NCI-H82 treated with DMSO at 0.1 percent for 48 hours (cell line): Measurements from ENCODE around the gene ANXA1.
"Not testable (repeated sequence)": the region's sequence is repeated elsewhere in the genome, so short reads cannot be mapped to it uniquely, and the experiment has no call there.

Experiments used
- DNase-seq: peaks from one replicate; lab custom pipeline; 2025; ENCODE audit not compliant: unreplicated experiment; lab: John Stamatoyannopoulos, UW

ANXA1 gene

DNA sequence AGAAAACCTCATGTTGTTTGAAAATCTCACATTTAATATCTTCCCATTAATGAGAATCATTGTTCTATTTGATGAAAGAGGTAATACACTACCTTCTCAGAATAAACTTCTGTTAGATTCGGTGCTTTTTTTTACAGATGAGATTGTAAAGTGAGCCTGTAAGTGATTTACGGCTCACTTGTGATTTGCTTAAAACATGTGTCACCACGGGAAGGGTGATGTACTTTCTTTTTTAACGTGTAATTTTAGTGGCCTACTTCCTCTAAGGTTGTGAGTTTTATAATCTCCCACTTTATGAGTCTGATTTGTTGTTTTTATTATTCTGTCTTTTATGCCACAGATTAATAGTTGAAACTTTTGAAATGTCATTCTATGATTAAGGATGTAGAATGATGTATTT is 15.9 kb downstream of the ANXA1 start:
- no peak for DNase-seq

DNA sequence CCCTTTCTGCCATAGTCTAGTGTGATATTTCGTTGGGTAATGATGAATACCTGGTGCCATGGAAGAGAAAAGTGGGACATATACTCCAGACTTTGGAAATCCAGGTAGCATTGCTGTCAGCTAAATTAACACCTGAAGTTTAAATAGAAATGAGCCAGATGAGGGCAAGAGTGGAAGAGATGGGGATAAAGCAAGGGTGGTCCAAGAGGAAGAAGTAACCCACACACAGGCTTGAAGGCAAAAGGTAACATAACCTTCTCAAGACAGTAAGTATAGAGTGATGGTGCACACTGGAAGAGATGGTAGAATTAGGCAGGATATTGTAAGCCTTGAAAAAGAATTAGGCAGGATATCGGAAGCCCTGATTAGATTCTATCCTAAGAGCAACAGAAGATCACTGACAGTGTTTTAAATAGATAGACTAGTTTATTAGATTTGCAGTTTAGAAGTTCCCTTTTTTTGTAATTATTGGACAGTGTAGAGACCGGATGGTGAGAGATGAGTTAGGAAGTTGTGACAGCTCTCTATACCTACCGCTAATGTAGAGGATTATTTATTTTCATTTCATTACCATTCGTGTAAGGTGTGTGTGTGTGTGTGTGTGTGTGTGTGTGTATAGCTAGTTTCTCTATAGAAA is 16.8 kb downstream of the ANXA1 start:
- DNase-seq = no peak

DNA sequence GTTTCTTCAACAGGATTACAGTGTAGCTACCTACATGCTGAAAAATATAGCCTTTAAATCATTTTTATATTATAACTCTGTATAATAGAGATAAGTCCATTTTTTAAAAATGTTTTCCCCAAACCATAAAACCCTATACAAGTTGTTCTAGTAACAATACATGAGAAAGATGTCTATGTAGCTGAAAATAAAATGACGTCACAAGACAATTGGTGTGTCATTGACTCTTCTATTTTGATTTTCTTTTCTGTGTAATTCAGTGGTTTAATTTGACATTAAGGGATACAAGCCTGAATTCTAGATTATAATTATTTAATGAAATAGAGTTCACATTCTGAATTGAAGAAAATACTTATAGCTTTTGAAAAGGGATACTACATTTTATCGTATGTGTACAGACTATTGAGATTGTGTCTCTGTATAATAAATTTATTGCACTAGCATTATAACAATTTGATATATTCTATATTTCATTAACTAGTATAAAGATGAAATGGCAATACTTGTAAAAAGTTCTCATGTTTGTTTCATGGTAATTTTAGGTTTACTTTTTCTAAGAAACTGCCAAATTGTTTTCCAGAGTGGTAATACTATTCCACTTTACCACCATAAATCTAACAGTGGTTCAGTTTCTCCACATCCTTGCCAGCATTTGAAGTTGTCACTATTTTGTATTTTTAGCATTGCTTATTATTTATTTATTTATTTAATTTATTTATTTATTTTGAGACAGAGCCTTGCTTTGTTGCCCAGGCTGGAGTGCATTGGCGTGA is 18.7 kb downstream of the ANXA1 start:
- DNase-seq = no peak

DNA sequence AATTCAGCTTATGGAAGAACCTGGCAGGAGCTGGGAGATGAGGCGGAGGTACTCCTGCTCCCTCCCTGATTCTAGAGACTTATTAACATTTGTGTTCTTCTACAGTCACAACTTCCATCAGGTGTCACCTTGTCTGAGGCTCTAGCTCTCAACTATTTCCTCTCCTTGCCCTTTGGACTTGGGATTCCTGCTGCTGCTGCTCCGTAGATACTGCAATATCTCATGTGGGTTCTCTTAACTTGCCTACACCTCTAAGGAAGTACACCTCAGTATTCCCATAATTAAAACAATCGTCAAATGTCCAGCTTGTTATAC is 21.2 kb downstream of the ANXA1 start:
- no peak for DNase-seq

DNA sequence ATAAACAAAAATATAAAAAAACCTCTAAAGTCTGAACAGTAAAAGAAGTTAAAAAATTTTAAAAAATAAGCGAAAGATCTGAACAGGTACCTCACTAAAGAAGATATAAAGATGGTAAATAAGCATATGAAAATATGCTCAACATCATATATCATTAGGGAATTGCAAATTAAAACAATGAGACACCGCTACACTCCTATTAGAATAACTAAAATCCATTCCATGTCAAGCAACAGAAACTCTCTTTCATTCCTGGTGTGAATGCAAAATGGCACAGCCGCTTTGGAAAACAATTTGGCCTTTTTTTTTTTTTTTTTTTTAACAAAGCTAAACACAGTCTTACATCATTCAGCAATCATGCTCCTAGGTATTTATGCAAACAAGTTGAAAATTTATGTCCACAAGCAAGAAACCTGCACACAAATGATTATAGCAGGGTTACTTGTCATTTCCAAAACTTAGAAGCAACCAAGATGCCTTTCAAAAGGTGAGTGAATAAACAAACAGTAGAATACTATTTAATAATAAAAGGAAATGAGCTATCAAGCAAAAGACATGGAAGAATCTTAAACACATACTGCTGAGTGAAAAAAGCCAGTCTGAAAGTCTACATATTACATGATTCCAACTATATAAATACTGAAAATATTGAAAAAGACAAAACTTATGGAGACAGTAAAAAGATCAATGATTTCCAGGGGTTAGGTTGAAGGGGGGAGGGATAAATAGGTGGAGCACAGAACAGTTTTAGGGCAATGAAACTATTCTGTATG is 22.1 kb downstream of the ANXA1 start:
- no peak for DNase-seq

DNA sequence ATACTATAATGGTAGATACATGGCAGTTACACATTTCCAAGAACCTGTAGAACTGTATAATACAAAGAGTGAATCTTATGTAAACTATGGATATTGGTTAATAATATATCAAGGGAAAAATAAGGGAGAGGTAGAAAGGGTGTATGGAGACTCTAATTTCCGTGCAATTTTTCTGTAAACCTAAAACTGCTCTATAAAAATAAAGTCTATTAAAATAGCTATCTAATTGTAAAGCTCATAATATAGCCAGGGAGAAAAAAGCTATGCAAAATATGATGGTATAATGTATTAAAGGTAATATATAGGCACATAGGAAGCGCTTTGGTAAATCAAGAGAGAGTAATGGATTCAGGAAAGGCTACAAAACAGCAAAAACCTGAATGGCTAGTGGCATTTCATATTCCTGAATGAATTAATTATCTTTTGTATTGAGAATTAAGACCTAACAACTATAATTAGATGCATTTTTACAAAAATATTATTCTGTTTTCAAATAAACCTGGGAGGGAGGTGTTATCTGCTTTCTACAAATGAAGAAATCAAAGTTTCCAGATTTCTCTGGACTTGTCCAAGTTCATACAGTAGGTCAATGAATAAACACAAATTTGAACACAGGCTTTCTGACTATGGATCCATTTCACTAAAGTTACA is 22.8 kb downstream of the ANXA1 start:
- DNase-seq = no peak

DNA sequence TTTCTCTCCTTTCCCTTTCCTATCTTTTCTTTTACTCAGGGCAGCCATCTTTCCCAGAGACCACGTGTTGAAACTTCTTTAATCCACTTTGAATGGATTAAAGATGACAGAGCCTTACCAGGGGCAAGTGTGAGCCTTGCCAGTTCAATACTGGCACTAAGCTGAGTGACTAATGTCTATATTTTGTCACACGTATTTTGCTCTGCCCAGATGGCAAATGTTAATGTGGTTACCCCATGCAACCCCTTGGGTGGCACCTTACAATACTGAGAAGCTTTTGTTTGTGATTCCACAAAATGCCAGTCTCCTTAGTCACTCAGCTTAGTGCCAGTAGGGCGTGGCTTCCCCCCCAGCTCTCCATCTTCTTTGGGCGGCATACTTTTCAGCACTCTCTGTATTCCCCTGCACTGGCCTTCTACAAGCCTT is 24.8 kb downstream of the ANXA1 start:
- DNase-seq = no peak

DNA sequence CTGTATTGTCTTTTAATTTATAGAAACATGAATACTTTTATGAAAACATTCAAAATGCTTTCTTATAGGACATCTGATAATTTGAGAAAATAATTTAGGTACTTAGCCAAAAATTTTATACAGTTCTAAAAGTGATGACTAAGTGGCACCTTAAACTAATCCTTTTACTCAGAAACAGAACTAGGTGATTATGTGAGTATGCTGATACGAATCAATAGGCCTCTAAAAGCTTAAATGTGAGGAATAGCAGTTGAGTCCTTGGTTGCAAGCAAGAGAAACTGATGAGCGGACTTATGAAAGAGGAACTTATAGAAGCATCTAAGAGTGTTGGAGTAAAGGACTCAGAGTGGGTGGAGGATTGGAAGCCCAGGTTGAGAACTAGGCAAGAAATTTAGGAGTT is 26.4 kb downstream of the ANXA1 start:
- no peak for DNase-seq

DNA sequence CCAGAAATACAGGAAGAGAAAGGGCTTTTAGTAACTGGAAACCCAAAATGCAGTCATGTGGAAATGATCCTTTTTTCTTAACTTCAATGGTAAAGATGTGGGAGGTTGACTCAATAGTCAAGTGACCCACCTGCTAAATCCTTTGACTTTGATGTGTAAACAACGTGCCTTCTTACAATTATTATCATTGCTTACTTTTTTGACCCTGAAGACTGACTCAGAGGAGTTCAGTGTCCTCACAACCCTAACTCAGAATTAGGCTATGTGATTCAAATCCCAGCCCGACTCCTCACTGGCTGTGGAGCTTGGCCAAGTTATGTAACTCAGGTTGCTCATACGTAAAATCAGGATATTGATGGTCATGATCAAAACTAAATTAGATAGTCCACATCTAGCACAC is 27.9 kb downstream of the ANXA1 start:
- no peak for DNase-seq

DNA sequence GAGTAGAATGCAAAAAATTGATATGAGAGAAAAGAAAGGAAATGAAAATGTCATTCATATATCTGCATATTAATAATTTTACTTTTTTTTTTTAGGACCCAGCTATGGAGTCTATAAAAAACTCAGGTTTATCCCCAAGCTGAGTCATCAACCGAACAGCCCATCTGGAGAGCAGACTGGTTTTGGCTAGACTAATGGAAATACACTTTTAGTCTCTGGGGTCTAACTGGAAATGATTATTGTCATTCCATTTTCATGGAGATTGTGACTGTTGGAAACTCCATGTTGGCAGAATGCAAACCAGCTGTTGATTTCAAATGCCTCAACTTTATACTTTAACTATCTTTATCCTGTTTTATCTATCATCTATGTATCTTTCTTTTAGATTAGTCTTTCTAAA is 28.7 kb downstream of the ANXA1 start:
- DNase-seq = no peak

DNA sequence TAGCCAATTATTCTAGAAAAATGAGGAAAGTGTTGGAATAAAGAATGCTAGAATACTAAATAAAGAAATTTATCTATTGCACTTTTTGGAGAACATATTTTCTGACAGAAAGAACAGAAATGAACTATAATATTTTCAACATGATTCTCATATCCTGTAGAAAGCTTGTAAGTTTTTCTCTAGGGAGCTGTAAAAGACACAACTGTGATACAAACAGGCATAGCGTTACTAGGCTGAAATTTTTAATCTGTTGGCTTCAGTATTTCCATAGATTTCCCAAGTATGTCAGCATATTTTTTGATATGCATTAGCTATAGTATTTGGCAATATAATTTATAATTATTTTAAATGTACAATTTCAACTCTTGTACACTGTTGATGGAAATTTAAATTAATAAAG is 31.3 kb downstream of the ANXA1 start:
- DNase-seq = no peak

DNA sequence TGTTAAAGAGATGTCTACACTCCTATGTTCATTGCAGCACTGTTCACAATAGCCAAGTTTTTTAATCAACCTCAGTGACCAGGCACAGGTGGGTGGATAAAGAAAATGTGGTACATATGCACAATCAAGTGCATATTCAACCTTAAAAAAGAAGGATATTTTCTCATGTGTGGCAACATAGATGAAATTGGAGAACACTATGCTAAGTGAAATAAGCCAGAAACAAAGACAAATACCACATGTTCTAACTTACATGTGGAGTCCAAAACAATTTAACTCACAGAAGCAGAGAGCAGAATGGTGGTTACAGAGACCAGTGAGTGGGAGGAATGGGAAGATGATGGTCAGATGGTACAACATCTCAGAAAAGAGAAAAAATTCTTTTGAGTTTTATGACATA is 31.8 kb downstream of the ANXA1 start:
- no peak for DNase-seq

DNA sequence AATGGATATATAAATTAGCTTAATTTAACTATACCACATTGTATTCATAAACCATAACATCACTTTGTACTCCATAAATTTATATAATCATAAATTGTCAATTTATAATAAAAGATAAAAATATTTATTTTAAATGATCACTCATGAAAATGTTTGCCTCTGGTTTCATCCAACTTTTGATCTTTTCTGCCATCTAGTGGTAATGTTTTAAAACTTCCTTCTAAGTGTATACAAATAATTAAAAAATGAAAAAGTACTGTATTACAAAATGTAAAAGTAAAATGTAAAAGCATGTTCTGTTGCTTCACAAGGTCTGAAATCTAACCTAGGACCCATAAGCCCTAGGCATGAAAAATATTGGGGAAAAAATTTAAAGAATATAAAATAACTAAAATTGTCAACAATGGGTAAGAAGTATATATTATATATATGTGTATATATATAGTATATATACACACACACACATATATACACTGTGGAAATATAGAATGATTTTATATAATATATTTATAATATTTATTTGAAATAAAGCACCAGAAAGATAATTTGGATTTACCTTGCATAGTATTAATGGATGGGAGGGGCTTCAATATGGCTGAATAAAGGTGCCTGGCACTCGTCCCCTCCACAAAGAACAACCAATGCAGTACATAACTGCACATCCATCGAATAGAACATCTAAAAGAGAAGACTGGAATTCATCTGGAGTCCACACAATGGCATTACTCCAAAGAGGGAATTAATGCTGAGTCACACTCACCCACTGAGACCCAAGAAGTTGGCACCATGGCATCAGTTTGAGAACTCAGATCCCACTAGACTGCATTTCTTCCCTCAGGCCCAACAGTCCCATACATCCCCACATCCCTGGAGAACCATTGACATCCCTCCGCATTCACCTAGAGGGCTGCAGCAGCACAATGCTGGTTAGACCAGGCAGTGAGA is 32.5 kb downstream of the ANXA1 start:
- peak; percentile 58 for DNase-seq

DNA sequence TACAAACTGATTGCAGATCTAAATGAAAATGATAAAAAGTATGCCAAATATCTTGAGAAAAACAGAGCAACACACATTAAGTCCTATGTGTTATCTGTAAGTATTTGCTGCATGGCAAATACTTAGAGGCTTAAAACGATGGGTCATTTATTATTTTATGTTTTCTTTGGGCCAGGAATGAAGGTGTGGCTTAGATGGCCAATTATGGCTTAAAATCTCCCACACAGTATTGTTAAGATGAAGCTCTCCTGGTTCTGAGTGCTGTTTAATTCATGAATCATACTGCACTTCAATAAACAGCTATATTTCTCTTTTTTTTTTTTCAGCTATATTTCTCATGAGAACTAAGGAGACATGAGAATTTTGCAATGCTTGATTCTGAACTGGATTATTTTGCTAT is 39.4 kb downstream of the ANXA1 start:
- not testable (repeated sequence) for DNase-seq

DNA sequence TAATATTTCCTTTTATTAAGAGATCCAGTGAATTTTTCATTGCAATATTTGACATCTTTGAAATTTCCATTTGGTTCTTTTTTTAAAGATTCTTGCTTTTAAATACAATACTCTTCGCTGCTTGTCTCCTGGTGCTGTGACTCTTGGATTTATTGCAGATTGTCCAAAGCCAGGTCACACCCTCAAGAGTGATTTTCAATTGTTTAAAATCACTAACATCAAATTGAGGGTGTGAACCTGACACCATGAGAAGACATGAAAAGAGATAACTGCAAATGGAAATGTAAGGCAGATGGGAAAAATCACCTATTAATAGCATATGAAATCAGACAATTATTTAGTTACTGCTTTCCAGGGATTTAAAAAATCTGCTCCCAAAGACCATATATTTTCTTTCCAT is 42.6 kb downstream of the ANXA1 start:
- DNase-seq = no peak

DNA sequence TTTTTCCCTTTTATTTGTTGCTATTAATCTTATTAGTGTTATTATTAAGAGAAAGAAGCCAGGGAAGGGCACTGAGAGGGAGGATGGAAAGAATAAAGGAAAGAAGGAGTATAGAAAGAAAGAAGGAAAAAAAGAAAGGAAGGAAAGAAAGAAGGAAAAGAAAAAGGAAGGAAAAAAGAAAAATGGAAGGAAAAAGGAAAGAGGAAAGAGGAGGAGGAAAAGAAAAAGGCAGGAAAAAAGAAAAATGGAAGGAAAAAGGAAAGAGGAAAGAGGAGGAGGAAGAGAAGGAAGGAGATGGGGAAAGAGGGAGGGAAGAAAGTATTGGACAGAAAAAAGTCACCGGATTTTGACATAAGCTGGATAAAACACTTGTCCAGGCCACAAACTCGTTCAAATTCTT is 47.8 kb downstream of the ANXA1 start:
- DNase-seq = no peak

DNA sequence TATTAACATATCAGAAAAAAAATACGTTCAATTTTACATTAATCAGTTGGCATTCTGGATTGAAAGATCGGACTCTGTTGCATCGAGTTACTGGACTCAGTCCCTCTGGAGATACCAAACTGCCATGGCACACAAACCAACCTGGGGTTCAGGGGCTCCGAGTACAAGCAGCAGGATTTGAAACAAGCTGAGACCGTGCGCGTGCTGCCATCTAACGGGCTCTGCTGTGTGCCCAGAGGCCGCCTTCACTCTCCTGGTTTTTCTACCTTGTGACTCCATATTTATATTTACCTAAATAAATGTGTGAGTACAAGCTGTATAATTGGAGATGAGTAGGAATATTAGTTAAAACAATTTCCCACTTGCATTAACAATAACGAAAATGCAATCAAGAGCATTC is 48.2 kb downstream of the ANXA1 start:
- DNase-seq = no peak

DNA sequence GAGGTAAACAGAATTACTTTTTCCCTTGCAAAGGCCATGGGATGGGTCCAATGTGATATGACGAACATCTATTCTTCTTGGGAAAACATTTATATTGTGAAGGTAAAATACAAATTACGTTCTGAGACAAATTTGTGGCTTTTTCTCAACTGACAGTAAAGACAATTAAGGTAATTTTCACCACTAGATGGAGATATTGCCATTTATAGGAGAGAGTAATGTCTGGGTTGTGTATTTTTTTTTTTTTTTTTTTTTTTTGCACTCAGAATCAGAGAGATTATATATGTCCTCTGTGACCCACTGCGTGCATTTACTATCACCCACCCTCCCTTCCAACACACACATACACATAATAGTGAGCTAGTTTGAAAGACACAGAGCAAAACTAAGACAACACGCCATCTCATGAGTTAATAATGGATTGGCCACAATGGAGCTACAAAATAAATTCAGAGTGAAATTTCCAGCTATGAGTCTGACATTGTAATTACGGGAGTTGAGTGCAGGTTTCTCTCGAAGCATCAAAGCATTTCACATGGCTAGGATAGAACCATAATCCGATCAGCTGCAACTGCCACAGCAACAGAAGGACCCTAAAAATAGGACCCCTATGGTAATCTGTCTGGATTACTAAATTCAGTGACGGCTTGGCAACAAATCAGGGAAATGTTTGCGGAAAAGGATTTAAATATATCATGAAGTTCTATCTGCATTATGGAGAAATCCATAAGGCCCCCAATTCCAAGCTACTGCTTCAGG is 49.2 kb downstream of the ANXA1 start:
- peak; percentile 92 for DNase-seq

DNA sequence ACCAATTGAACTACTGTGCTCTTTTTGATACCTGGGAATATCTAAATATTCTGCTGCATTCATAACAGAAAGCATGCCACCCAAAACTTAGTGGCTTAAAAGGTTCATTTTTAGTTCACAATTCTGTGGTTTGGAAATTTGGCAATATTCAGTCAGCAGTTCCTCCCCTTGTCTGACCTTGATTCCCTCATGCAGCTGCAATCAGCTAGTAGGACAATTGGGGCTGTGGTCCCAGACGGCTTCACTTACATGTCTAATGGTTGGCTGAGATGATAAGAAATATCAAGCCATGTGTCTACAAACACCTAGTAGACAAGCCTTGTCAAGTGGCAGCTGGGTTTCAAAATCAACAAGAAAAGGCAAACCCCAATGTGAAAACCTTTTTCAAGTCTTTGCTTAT is 51.3 kb downstream of the ANXA1 start:
- no peak for DNase-seq

DNA sequence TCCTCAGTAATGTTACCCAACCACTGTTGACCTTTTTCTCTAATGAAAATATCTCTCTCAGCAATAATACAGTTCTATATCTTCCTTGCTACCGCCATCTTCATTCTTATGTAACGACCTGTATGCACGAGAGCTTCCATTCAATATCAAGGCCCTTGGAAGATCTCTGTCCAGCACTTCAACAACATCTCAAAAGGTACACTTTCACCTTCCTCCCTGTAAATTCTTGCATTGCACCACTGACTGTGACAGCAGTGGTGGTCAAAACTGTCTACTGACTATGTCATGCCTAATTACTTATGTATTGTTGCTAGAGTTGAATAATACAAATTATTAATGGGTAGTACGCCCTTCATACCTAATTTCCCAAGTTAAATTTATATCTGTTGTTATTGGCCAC is 53.3 kb downstream of the ANXA1 start:
- DNase-seq = no peak
